Stomach (tissue), 9 donors: ENCODE measurements around the gene THSD4. TPM values are rescaled to one million over a fixed set of nuclear protein-coding genes. Genes with fewer than 3 reads are reported as not detected.
A peak's percentile ranks its signal among the peaks of the same experiment; 100 is the strongest.

Source experiments
- DNase-seq, 2 donors: peaks; one replicate each; pipeline versions ENCODE4 v3.0.0 to v3.0.0-alpha.2; 2013 to 2019
- H3K27ac ChIP-seq, 5 donors: fragments of 200-600 bp in 4 of 5; sonication (generic) in 4 of 5; one replicate each; pipeline ENCODE4 v1.5.1; 2013 to 2019; ENCODE audit warnings: mild to moderate bottlenecking in 1 of 5, moderate library complexity in 1 of 5
- H3K27me3 ChIP-seq, 3 donors: fragments of 200-600 bp; sonication (generic); one replicate each; pipeline ENCODE4 v1.5.1; 2017 to 2019; ENCODE audit warnings: mixed run types in 1 of 3
- H3K36me3 ChIP-seq, 4 donors: fragments of 200-600 bp; sonication (generic); 1 replicate in 3 of 4; 2 replicates in 1 of 4; pipeline ENCODE4 v1.5.1; 2016 to 2019
- H3K4me1 ChIP-seq, 4 donors: fragments of 200-600 bp; sonication (generic); one replicate each; pipeline ENCODE4 v1.5.1; 2016 to 2019
- H3K4me3 ChIP-seq, 4 donors: fragments of 200-600 bp; sonication (generic) in 3 of 4; one replicate each; pipeline ENCODE4 v1.5.1; 2016 to 2019; ENCODE audit warnings: mild to moderate bottlenecking in 1 of 4
- H3K9me3 ChIP-seq, 4 donors: fragments of 200-600 bp; sonication (generic); one replicate each; pipeline ENCODE4 v1.5.1; 2016 to 2019
- EP300 ChIP-seq: sonication (generic); formaldehyde crosslinking; IDR thresholded peaks from one replicate; pipeline ENCODE4 v1.6.1; 2017; ENCODE audit warnings: antibody characterized with exemption
- POLR2A ChIP-seq, 4 donors: fragments of 450-650 bp; IDR thresholded peaks; one replicate each; pipeline ENCODE4 v1.6.1; 2016; ENCODE audit warnings: antibody characterized with exemption in 4 of 4, control low read depth in 2 of 4, mild to moderate bottlenecking in 1 of 4, moderate library complexity in 1 of 4
- POLR2AphosphoS5 ChIP-seq, 3 donors: sonication (generic); formaldehyde crosslinking; IDR thresholded peaks; one replicate each; pipeline ENCODE4 v1.6.1; 2016; ENCODE audit warnings: antibody characterized with exemption in 3 of 3
- WGBS, 5 donors: extraction: QIAGEN DNeasy Blood & Tissue Kit in 3 of 5; methylation state at CpG; one replicate each; pipeline versions ENCODE4 v1.1.5 to v1.1.7; 2013 to 2018; 5-methylcytosine and 5-hydroxymethylcytosine counted together
- intact Hi-C: fragments of 100-400 bp; cut with DNase I; formaldehyde crosslinking; loops from one replicate; pipeline ENCODE4 v1.15.1; 2023; ENCODE audit warnings: low total_unique reads
- polyA plus RNA-seq, 3 donors: library from polyadenylated mRNA; stranded (reverse); fragments of 200-250 nt; gene quantifications; one replicate each; pipeline ENCODE4 v1.2.3, GENCODE V29; 2013
- total RNA-seq, 5 donors: library from RNA; depleted of rRNA; stranded (reverse); fragments of >200 nt; gene quantifications; one replicate each; pipeline versions ENCODE4 v1.1.0 to v1.2.3, GENCODE V29; 2014 to 2016
- TF ChIP-seq, protein P1 (sequence below), 7 experiments: fragments of 450-650 bp in 4 of 7; fragments of 200-600 bp in 3 of 7; sonication (generic) in 3 of 7; IDR thresholded peaks; one replicate each; pipeline ENCODE4 v1.5.1; 2016 to 2019; ENCODE audit warnings: antibody characterized with exemption in 7 of 7, control low read depth in 2 of 7, mild to moderate bottlenecking in 1 of 7
- donor health status: healthy with polysubstance abuse.
- donor health status: Bipolar disorder and iron deficiency.
- donor health status: healthy.

Gene THSD4
- total and polyA plus RNA-seq, 8 donors: 1.8 to 79.4 (median 22.0) TPM

- intact Hi-C loops: no loop called here
- H3K4me3 ChIP-seq: no peak overlapping the region
- DNase-seq: no peak
- TF ChIP-seq POLR2AphosphoS5 (IDR thresholded peaks at IDR 0.05) (no peak), EP300 (no peak), POLR2A (IDR thresholded peaks at IDR 0.05) (no peak)
- TF ChIP-seq, protein P1, sequence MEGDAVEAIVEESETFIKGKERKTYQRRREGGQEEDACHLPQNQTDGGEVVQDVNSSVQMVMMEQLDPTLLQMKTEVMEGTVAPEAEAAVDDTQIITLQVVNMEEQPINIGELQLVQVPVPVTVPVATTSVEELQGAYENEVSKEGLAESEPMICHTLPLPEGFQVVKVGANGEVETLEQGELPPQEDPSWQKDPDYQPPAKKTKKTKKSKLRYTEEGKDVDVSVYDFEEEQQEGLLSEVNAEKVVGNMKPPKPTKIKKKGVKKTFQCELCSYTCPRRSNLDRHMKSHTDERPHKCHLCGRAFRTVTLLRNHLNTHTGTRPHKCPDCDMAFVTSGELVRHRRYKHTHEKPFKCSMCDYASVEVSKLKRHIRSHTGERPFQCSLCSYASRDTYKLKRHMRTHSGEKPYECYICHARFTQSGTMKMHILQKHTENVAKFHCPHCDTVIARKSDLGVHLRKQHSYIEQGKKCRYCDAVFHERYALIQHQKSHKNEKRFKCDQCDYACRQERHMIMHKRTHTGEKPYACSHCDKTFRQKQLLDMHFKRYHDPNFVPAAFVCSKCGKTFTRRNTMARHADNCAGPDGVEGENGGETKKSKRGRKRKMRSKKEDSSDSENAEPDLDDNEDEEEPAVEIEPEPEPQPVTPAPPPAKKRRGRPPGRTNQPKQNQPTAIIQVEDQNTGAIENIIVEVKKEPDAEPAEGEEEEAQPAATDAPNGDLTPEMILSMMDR (IDR thresholded peaks at IDR 0.05): no peak
- no peaks in the 10 kb centered on the region for H3K36me3 ChIP-seq
- H3K27ac ChIP-seq: peak overlapping the region in 1 of 5 donors; percentile 61
- WGBS, 5 donors: 85 to 93% (median 90%) methylated on average over 3 of the region's 3 CpGs
- no peaks in the 10 kb centered on the region for H3K9me3 ChIP-seq
- no peaks in the 10 kb centered on the region for H3K27me3 ChIP-seq
- H3K4me1 ChIP-seq: peaks cover 17 to 47% (median 28%) of the 10 kb centered on the region in 4 donors
Observed at GRCh38 chr15:71384501-71384900, 269.2 kb downstream of the THSD4 start.

- peak overlapping the region in 3 of 5 donors; percentile 32 to 68 (median 61) for H3K27ac ChIP-seq
- no peak for TF ChIP-seq POLR2A (IDR thresholded peaks at IDR 0.05)
- WGBS, 5 donors: 7 to 16% (median 9%) methylated on average over 4 of the region's 4 CpGs
- H3K9me3 ChIP-seq: no peaks in the 10 kb centered on the region
- H3K36me3 ChIP-seq: no peaks in the 10 kb centered on the region
- no peak overlapping the region for H3K4me3 ChIP-seq
- peak in 1 of 2 donors; percentile 55 for DNase-seq
- no peaks in the 10 kb centered on the region for H3K27me3 ChIP-seq
- H3K4me1 ChIP-seq: peaks cover 17 to 44% (median 28%) of the 10 kb centered on the region in 4 donors
- intact Hi-C loops: no loop called here
Observed at GRCh38 chr15:71385026-71385425, 269.8 kb downstream of the THSD4 start.

DNA sequence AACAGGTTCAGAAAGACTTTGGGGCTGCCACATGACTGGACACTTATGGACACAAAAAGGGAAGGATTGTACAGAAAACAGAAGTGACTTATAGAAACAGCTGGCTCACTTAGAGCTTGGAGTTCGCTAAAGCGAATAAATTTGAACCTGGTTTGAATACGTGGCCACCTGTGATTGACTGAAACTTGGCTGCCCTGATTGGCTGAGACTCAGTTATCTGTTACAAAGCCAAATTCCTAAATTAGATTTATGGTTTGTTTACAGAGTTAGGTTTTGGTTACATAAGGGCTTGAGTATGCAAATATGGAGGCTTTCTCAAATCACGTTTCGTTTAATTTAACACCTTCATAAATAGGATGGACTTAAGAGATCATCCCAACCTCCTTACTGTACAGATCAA, 270.2 kb downstream of the THSD4 start:
- intact Hi-C loops: no loop called here
- Histone ChIP-seq H3K4me3 (no peak overlapping the region), H3K9me3 (no peaks in the 10 kb centered on the region), H3K27me3 (no peaks in the 10 kb centered on the region), H3K27ac (peak overlapping the region in 3 of 5 donors; percentile 32 to 68 (median 61)), H3K36me3 (no peaks in the 10 kb centered on the region), H3K4me1 (peaks cover 17 to 40% (median 28%) of the 10 kb centered on the region in 4 donors)
- 16 to 31% (median 27%) methylated on average over 4 of the region's 5 CpGs for WGBS, 5 donors
- DNase-seq: peak in 1 of 2 donors; percentile 49
- TF ChIP-seq POLR2AphosphoS5 (IDR thresholded peaks at IDR 0.05): no peak

DNA sequence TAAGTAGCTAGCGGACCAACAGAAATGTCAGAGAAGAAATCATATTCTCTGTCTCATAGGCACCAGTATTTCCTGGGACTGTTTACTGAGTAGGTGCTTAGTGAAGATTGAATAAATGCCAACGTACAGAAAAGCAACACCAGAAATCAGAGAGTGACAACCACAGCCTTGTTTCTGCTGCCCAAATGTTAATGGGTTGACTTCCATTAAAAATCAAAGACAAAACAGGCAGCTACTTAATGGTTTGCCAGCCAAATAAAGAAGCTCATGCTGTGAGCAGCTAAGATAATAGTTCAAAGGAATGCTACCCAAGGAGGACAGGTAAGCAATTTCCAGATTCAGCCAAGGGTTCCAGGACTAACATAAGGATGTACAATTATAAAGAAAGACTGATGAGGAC, 270.7 kb downstream of the THSD4 start:
- no peak for TF ChIP-seq POLR2AphosphoS5 (IDR thresholded peaks at IDR 0.05)
- no peak for TF ChIP-seq POLR2A (IDR thresholded peaks at IDR 0.05)
- no peak for TF ChIP-seq EP300
- TF ChIP-seq, protein P1 (IDR thresholded peaks at IDR 0.05): no peak
- Histone ChIP-seq H3K27ac (peak overlapping the region in 2 of 5 donors; percentile 61 to 68), H3K36me3 (no peaks in the 10 kb centered on the region), H3K27me3 (no peaks in the 10 kb centered on the region), H3K9me3 (no peaks in the 10 kb centered on the region), H3K4me3 (no peak overlapping the region), H3K4me1 (peaks cover 17 to 37% (median 28%) of the 10 kb centered on the region in 4 donors)
- 54 to 69% (median 57%) methylated on average over 2 of the region's 2 CpGs for WGBS, 5 donors
- no peak for DNase-seq
- intact Hi-C loops: no loop called here

DNA sequence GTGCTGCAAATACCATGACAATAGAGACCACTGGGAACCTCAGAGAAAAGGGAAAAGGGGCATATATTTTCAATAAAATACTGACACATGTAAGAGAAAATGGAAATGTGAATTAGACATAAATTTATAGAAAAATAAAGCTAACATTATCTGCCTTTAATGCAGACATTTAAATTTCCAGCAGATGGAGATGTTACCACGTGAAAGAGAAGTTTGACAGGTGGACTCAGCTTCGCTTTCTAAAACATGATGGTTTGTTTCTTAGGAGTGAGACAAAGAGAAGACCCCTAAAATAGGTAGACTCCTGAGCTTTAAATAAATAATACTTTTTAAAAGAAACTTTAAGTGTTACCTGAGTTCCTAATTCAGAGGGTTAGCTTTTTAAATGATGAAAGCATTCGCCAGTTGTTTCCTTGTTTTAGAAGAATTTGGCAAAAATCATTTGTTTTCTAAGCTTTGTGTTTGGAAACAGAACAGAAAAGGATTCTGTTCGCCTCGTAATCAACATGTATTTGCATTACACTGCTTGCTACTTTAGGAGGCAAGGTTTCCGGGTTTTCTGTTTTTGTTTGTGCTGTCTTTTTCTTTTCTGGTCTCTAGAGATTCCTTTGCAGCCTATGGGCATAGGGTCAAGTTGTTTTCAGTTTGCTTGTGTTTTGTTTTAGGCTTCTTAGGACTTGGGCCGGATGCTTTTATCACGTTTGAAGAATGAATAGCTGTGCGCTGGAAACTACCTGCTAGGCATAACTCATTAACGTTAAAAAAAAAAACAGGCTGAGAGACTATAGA, 271.4 kb downstream of the THSD4 start:
- Histone ChIP-seq H3K4me1 (peaks cover 17 to 37% (median 28%) of the 10 kb centered on the region in 4 donors), H3K9me3 (no peaks in the 10 kb centered on the region), H3K36me3 (no peaks in the 10 kb centered on the region), H3K4me3 (no peak overlapping the region), H3K27me3 (no peaks in the 10 kb centered on the region), H3K27ac (peak overlapping the region in 1 of 5 donors; percentile 61)
- DNase-seq: peak in 1 of 2 donors; percentile 52
- 24 to 42% (median 37%) methylated on average over 10 of the region's 10 CpGs for WGBS, 5 donors
- TF ChIP-seq, protein P1 (IDR thresholded peaks at IDR 0.05): peak in 4 of 7 experiments; percentile 42 to 62 (median 50)
- TF ChIP-seq EP300: no peak
- no peak for TF ChIP-seq POLR2AphosphoS5 (IDR thresholded peaks at IDR 0.05)
- intact Hi-C loops: no loop called here
